HG03066 (cell line): Measurements from ENCODE around the gene FERMT2.
A peak's percentile ranks its signal among the peaks of the same experiment; 100 is the strongest.

ENCODE experiments used
- ATAC-seq: cut with Tn5 transposase; IDR thresholded peaks from one replicate; pipeline ENCODE4 v1.9.1; 2021; ENCODE audit warnings: low read depth; ENCODE audit not compliant: unreplicated experiment

FERMT2 gene

DNA sequence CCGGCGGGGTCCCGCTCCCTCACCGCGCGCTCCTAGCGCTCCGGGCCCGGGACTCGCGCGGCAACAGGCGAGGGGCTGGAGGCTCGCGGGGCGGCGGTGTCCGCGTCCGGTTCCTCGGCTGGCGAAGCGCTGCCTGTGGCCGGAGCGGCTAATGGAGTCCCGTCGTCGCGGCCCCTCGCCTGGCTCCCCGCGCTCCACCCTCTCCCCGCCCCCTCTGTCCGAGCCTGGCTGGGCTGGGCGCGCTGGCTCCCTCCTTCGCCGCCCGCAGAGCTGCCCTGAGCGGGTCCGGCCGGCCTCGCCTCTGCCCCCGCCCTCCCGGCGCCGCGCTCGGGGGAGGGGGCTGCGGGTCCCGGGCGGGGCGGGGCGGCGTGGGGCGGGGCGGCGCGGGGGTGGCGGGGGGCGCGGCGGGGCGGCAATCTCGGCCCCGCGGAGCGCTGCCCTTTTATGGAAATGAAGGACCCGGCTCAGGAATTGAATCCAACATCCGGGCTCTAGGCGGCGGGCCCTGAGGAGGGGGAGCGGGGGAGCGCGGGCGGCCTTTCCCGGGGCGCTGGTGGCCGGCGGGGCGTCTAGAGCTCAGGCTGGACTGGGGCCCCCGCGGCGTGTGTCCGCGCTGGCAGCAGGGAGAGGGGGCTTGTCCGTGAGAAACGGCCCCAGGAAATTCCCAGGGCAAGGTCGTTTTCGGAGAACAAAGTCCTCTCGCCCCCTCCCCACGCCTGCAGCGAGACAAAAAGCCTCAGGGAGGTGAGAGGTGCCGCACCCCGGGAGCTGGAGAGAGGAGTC, at the start of gene FERMT2:
TSS of gene FERMT2 (minus strand) at position 153 of the 783 bp plus-strand sequence. CDS start 482 bp downstream, outside the sequence.
- ATAC-seq: peak; percentile 60

- ATAC-seq: no peak
Observed at GRCh38 chr14:52998376-52999015, 47.6 kb upstream of the FERMT2 start.

DNA sequence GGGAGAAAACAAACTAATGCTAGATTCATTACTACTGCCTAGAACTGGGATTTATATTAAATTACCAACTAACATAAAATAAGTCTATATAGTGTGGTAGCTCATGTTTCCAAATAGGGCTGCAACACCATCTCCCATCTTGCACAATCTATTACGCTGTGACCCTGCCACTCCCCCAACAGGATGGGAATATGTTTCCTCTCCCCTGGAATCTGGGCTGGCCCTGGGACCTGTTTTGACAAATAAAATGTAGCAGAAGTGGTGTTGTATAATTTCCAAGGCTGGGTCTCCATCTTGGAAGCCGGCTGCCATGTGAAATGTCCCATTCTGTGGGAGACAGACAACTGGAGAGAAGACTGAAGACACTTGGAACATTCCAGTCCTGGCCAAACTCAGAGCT, 45.6 kb upstream of the FERMT2 start:
- ATAC-seq: no peak

GRCh38 chr14:52995998-52996397, 45.1 kb upstream of the FERMT2 start:
- ATAC-seq: no peak

GRCh38 chr14:52992236-52992870, 41.5 kb upstream of the FERMT2 start:
- no peak for ATAC-seq

- no peak for ATAC-seq
Observed at GRCh38 chr14:52988139-52988538, 37.3 kb upstream of the FERMT2 start.

GRCh38 chr14:52987514-52987913, 36.7 kb upstream of the FERMT2 start:
- ATAC-seq: no peak

GRCh38 chr14:52987042-52987441, 36.2 kb upstream of the FERMT2 start:
- ATAC-seq: no peak

- no peak for ATAC-seq
Observed at GRCh38 chr14:52977798-52978197, 26.9 kb upstream of the FERMT2 start.

GRCh38 chr14:52974406-52974805, 23.6 kb upstream of the FERMT2 start:
- ATAC-seq: no peak

- no peak for ATAC-seq
Observed at GRCh38 chr14:52961060-52961639, 10.3 kb upstream of the FERMT2 start.

DNA sequence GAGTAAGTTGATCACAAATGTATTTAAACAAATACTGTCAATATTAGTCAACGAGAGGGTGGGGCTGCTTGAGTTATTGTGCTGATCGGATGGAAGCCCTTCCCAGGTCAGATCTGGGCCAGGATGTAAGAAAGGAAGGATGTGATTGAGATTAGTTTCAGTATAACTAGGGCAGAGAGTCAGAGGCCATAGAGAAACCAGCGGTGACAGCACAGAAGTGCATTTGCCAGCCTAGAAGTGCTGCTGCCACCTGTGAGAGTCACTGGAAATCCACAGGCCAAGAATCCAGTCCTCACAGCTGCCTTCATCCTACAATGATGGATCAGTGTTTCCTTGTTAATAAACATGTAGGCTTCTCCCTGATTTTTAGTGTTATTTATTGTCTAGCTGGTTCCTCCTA, 9.8 kb upstream of the FERMT2 start:
- no peak for ATAC-seq

DNA sequence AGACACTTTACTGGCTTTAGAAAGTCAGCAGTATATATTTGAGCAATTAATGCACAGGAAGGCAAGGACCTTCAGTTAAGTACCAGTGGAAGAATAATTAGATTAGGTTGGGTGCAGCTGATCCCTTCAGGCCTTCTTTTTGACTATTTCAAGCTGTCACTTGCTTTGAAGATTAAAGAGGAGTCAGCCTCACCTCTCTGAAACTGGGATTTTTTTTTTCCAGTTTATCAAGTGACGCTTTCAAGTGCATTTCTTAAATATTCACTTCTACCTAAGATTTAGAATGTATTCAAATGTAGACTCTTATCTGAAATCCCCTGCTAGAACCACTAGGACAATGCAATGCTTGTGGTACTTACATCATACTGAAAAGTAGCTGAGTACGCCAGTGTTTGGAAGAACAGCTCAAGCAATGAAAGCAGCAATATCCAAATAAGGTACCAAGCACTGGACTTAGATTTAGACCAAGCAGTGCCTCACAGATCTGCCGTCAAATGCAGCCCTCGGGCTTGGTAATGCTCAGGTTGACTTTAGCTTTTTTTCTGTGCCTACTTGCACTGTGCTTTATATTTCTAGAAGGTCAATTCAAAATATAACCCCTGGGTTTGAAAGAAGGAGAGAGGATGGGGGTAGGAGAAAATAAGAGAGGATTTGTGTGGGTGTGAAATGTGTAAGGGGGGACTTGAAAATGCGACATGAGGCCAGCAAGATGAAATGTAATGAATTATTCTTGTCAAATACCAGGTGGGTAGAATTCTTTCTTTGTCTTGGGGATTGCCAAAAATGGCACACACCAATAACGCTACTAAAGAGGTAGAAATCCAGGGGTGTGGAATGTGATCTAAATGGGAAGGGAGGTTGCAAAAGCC, 3.7 kb upstream of the FERMT2 start:
- ATAC-seq: no peak

GRCh38 chr14:52951681-52952554, 1.1 kb upstream of the FERMT2 start:
- ATAC-seq: no peak

DNA sequence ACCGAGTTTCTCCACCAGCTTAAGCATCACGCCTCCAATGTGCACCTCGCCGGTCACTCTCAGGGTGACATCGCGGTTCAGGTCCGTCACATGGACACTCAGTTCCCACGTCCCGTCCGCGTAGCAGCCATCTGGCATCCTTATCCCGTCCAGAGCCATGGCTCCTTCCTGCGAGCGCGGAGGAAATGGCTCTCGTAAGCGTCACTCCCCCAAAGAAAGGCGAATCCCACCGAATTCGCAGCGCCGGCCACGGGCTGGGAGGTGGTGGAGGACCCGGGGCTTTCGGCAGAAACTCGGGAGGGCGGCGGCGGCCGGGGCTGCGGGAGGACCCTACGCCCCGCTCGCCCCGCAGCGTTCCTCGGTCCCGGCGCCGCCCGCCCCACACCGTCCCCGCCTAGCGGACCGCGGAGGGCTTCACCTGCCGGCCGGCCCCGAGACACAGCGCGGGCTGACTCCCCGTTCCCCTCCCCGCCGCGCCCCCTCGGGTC, 396 bp downstream of the FERMT2 start:
- peak; percentile 33 for ATAC-seq

- no peak for ATAC-seq
Observed at GRCh38 chr14:52949711-52950409, 990 bp downstream of the FERMT2 start.

GRCh38 chr14:52949249-52949648, 1.6 kb downstream of the FERMT2 start:
- ATAC-seq: no peak

DNA sequence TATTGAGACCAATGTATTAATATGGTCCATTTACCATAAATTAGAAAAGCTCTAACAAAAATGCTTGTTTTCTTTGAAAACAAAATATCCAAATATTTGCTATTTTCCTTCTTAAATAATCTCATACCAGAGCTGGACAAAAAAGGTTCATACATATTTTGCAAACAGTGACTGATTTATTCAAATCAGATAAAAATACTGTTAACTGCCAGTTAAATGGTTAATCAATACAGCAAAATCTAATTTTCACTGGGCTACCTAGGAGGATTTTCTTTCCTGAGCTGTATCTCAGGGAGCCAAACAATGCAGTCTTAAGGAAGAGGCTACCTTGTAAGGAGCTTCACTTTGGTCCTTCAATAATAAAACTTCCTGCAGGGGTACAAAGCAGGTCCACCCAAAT, 2.0 kb downstream of the FERMT2 start:
- ATAC-seq: no peak

GRCh38 chr14:52948039-52948438, 2.8 kb downstream of the FERMT2 start:
- no peak for ATAC-seq
